ENCODE results near the gene STK39. TPM values are rescaled to one million over a fixed set of nuclear protein-coding genes. Genes with fewer than 3 reads are reported as not detected.

Gene STK39
- total RNA-seq, 3 donors from 2014 or later: 36.4 to 57.5 (median 52.5) TPM

- DNase-seq (no peak), ATAC-seq (no peak)
- H3K4me1 ChIP-seq (ENCODE audit: low read depth): no peaks in the 10 kb centered on the region
- H3K9me3 ChIP-seq: no peaks in the 10 kb centered on the region
- H3K36me3 ChIP-seq (ENCODE audit: low read depth): no peaks in the 10 kb centered on the region
- H3K4me3 ChIP-seq: no peak overlapping the region
- intact Hi-C loops (cut with DNase I, micrococcal nuclease): no loop called here
- TF ChIP-seq CTCF (IDR thresholded peaks at IDR 0.05): no peak
These were observed 311.6 kb downstream of the STK39 start for GRCh38 chr2:167935803-167936110.

GRCh38 chr2:167933097-167933814, 314.1 kb downstream of the STK39 start:
- H3K36me3 ChIP-seq (ENCODE audit: low read depth): no peaks in the 10 kb centered on the region
- no peak for TF ChIP-seq CTCF (IDR thresholded peaks at IDR 0.05)
- H3K4me3 ChIP-seq: no peak overlapping the region
- no peak for ATAC-seq
- no peaks in the 10 kb centered on the region for H3K9me3 ChIP-seq
- DNase-seq: no peak
- intact Hi-C loops (cut with DNase I, micrococcal nuclease): no loop called here
- no peaks in the 10 kb centered on the region for H3K4me1 ChIP-seq (ENCODE audit: low read depth)

- intact Hi-C loops (cut with DNase I, micrococcal nuclease): no loop called here
- no peak for TF ChIP-seq CTCF (IDR thresholded peaks at IDR 0.05)
- no peaks in the 10 kb centered on the region for H3K4me1 ChIP-seq (ENCODE audit: low read depth)
- no peaks in the 10 kb centered on the region for H3K9me3 ChIP-seq
- no peaks in the 10 kb centered on the region for H3K36me3 ChIP-seq (ENCODE audit: low read depth)
- ATAC-seq (no peak), DNase-seq (no peak)
- H3K4me3 ChIP-seq: no peak overlapping the region
These were observed 315.2 kb downstream of the STK39 start for GRCh38 chr2:167932123-167932693.

- Histone ChIP-seq H3K4me1 (ENCODE audit: low read depth) (no peaks in the 10 kb centered on the region), H3K9me3 (no peaks in the 10 kb centered on the region), H3K4me3 (no peak overlapping the region), H3K36me3 (ENCODE audit: low read depth) (no peaks in the 10 kb centered on the region)
- no peak for TF ChIP-seq CTCF (IDR thresholded peaks at IDR 0.05)
- intact Hi-C loops (cut with DNase I, micrococcal nuclease): no loop called here
- DNase-seq (no peak), ATAC-seq (no peak)
These were observed 317.9 kb downstream of the STK39 start for GRCh38 chr2:167929484-167929883.

- Histone ChIP-seq H3K4me1 (ENCODE audit: low read depth) (no peaks in the 10 kb centered on the region), H3K4me3 (no peak overlapping the region), H3K36me3 (ENCODE audit: low read depth) (no peaks in the 10 kb centered on the region), H3K9me3 (no peaks in the 10 kb centered on the region)
- no peak for DNase-seq
- ATAC-seq: no peak
- intact Hi-C loops (cut with DNase I, micrococcal nuclease): no loop called here
- TF ChIP-seq CTCF (IDR thresholded peaks at IDR 0.05): no peak
These were observed 319.0 kb downstream of the STK39 start for GRCh38 chr2:167928434-167928833.

Measured in mucosa of descending colon (tissue), 3 donors.